ENCODE data around the gene HTR3B. TPM values are rescaled to one million over a fixed set of nuclear protein-coding genes. Genes with fewer than 3 reads are reported as not detected.

HTR3B gene
- total and polyA plus RNA-seq, 2 experiments from 2014 or later, result 0.42 to 0.77 TPM

DNA sequence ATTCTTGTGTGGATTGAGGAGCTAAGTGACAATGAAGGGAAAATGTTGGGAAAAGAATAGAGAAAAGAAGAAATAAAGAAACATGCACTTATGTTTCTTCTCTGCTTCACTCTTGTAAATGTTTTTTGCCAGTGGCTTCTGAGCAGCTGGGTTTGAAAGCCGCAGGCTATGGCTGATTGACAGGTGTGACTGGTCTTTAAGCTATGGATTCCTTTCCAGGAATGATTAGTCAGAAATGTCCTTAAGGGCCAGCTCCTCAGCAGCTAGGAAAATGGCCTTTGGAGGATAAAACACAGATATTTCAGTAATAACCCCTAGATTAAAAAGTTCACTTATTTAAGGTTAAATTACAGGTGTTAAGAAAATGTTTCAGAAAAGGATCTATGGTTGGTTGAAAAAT is 22.7 kb upstream of the HTR3B start:
- no peak for DNase-seq (ENCODE audit: low spot score)
- no peak overlapping the region for H3K4me2 ChIP-seq
- no peak overlapping the region for H3K4me3 ChIP-seq
- H3K4me1 ChIP-seq (ENCODE audit: insufficient read depth), result no peaks in the 10 kb centered on the region
- no peak overlapping the region for H3K27ac ChIP-seq
- 40% methylated on average over 1 of the region's 1 CpG for WGBS (ENCODE audit: low lambda C conversion rate, missing lambda C conversion rate)
- H3K9me3 ChIP-seq (ENCODE audit: low read depth), result no peaks in the 10 kb centered on the region
- no peaks in the 10 kb centered on the region for H3K9me2 ChIP-seq (replicated peaks; ENCODE audit: insufficient read depth)
- H3K27me3 ChIP-seq, result no peaks in the 10 kb centered on the region
- H4K20me1 ChIP-seq (ENCODE audit: insufficient read depth, poor library complexity, severe bottlenecking), result no peaks in the 10 kb centered on the region
- H2AFZ ChIP-seq, result no peak overlapping the region
- TF ChIP-seq CTCF (IDR thresholded peaks at IDR 0.05; ENCODE audit: poor library complexity), result no peak
- no peak for TF ChIP-seq EZH2phosphoT487 (IDR thresholded peaks at IDR 0.05; ENCODE audit: low read depth, severe bottlenecking, unreplicated experiment)
- TF ChIP-seq EZH2 (IDR thresholded peaks at IDR 0.05; ENCODE audit: borderline replicate concordance), result no peak
- no peaks in the 10 kb centered on the region for H3K79me2 ChIP-seq
- no peaks in the 10 kb centered on the region for H3K36me3 ChIP-seq (replicated peaks; ENCODE audit: insufficient read depth, low read depth)

GRCh38 chr11:113884361-113884836 is 20.2 kb upstream of the HTR3B start:
- Histone ChIP-seq H3K9me2 (replicated peaks; ENCODE audit: insufficient read depth) (no peaks in the 10 kb centered on the region), H3K4me1 (ENCODE audit: insufficient read depth) (no peaks in the 10 kb centered on the region), H4K20me1 (ENCODE audit: insufficient read depth, poor library complexity, severe bottlenecking) (no peaks in the 10 kb centered on the region), H3K36me3 (replicated peaks; ENCODE audit: insufficient read depth, low read depth) (no peaks in the 10 kb centered on the region), H3K27me3 (no peaks in the 10 kb centered on the region), H3K4me2 (no peak overlapping the region), H3K4me3 (no peak overlapping the region), H3K9me3 (ENCODE audit: low read depth) (no peaks in the 10 kb centered on the region), H2AFZ (no peak overlapping the region), H3K27ac (no peak overlapping the region), H3K79me2 (no peaks in the 10 kb centered on the region)
- TF ChIP-seq EZH2phosphoT487 (IDR thresholded peaks at IDR 0.05; ENCODE audit: low read depth, severe bottlenecking, unreplicated experiment) (no peak), CTCF (IDR thresholded peaks at IDR 0.05; ENCODE audit: poor library complexity) (no peak), EZH2 (IDR thresholded peaks at IDR 0.05; ENCODE audit: borderline replicate concordance) (no peak)
- DNase-seq (ENCODE audit: low spot score), result peak; percentile 37
- 61% methylated on average over 7 of the region's 7 CpGs for WGBS (ENCODE audit: low lambda C conversion rate, missing lambda C conversion rate)

- Histone ChIP-seq H4K20me1 (ENCODE audit: insufficient read depth, poor library complexity, severe bottlenecking) (no peaks in the 10 kb centered on the region), H3K4me2 (no peak overlapping the region), H3K9me3 (ENCODE audit: low read depth) (no peaks in the 10 kb centered on the region), H3K27me3 (no peaks in the 10 kb centered on the region), H3K9me2 (replicated peaks; ENCODE audit: insufficient read depth) (no peaks in the 10 kb centered on the region), H3K79me2 (no peaks in the 10 kb centered on the region), H3K36me3 (replicated peaks; ENCODE audit: insufficient read depth, low read depth) (no peaks in the 10 kb centered on the region), H2AFZ (no peak overlapping the region), H3K27ac (no peak overlapping the region), H3K4me1 (ENCODE audit: insufficient read depth) (no peaks in the 10 kb centered on the region), H3K4me3 (no peak overlapping the region)
- 25% methylated on average over 6 of the region's 6 CpGs for WGBS (ENCODE audit: low lambda C conversion rate, missing lambda C conversion rate)
- no peak for TF ChIP-seq EZH2 (IDR thresholded peaks at IDR 0.05; ENCODE audit: borderline replicate concordance)
- TF ChIP-seq EZH2phosphoT487 (IDR thresholded peaks at IDR 0.05; ENCODE audit: low read depth, severe bottlenecking, unreplicated experiment), result no peak
- TF ChIP-seq CTCF (IDR thresholded peaks at IDR 0.05; ENCODE audit: poor library complexity), result no peak
- no peak for DNase-seq (ENCODE audit: low spot score)
Measured at GRCh38 chr11:113885897-113886296, 18.7 kb upstream of the HTR3B start.

DNA sequence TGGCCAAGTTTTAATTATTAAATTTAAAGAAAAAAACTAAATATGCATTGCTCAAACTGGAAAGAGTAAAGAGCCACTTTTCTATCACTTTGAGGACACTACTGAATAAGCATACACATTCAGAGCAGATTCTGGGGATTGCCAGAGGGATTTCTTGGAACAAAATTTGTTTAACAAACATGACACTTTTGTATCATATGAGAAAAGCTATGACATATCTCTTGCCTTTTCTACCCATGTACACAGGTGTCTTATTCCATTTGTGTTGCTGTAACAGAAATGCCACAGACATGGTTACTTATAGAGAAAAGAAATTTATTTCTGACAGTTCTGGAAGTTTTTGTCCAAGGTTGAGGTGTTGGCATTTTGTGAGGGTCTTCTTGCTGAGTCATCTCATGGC is 15.7 kb upstream of the HTR3B start:
- no peak for DNase-seq (ENCODE audit: low spot score)
- no peaks in the 10 kb centered on the region for H3K36me3 ChIP-seq (replicated peaks; ENCODE audit: insufficient read depth, low read depth)
- no peaks in the 10 kb centered on the region for H4K20me1 ChIP-seq (ENCODE audit: insufficient read depth, poor library complexity, severe bottlenecking)

More for the DNA sequence above, 15.7 kb upstream of the HTR3B start:
- H3K4me3 ChIP-seq, result no peak overlapping the region
- no peak overlapping the region for H3K27ac ChIP-seq
- no peaks in the 10 kb centered on the region for H3K27me3 ChIP-seq
- no peaks in the 10 kb centered on the region for H3K4me1 ChIP-seq (ENCODE audit: insufficient read depth)
- H3K4me2 ChIP-seq, result no peak overlapping the region
- no peaks in the 10 kb centered on the region for H3K9me3 ChIP-seq (ENCODE audit: low read depth)
- H2AFZ ChIP-seq, result no peak overlapping the region
- TF ChIP-seq EZH2phosphoT487 (IDR thresholded peaks at IDR 0.05; ENCODE audit: low read depth, severe bottlenecking, unreplicated experiment) (no peak), EZH2 (IDR thresholded peaks at IDR 0.05; ENCODE audit: borderline replicate concordance) (no peak), CTCF (IDR thresholded peaks at IDR 0.05; ENCODE audit: poor library complexity) (no peak)
- no peaks in the 10 kb centered on the region for H3K9me2 ChIP-seq (replicated peaks; ENCODE audit: insufficient read depth)
- H3K79me2 ChIP-seq, result no peaks in the 10 kb centered on the region

All from hepatocyte (in vitro differentiated cells).